DOHH2 (cell line): ENCODE results near the gene PEX5L.
A peak's percentile ranks its signal among the peaks of the same experiment; 100 is the strongest.

Source experiments
- H3F3A ChIP-seq: fragments of 200-600 bp; sonication (generic), shearing (Covaris generic); 2 replicates; pipeline ENCODE4 v1.6.0; 2016; ENCODE audit warnings: antibody characterized with exemption, mild to moderate bottlenecking; ENCODE audit not compliant: control insufficient read depth, insufficient read depth
- H3K27ac ChIP-seq: fragments of 200-600 bp; sonication (generic); 2 replicates; pipeline ENCODE4 v1.5.1; 2014; ENCODE audit warnings: low read depth, mild to moderate bottlenecking, low read length, moderate library complexity
- H3K27me3 ChIP-seq: fragments of 200-600 bp; sonication (generic); 2 replicates; pipeline ENCODE4 v1.6.1; 2014; ENCODE audit warnings: mild to moderate bottlenecking, low read length, mixed read lengths; ENCODE audit not compliant: control insufficient read depth
- H3K36me3 ChIP-seq: fragments of 200-600 bp; sonication (generic); 2 replicates; pipeline ENCODE4 v1.6.1; 2014; ENCODE audit warnings: mild to moderate bottlenecking, low read length, moderate library complexity, mixed read lengths; ENCODE audit not compliant: control insufficient read depth
- H3K4me1 ChIP-seq: fragments of 200-600 bp; sonication (generic); 2 replicates; pipeline ENCODE4 v1.6.1; 2014; ENCODE audit warnings: mild to moderate bottlenecking, low read length, mixed read lengths; ENCODE audit not compliant: control insufficient read depth
- H3K4me2 ChIP-seq: fragments of 200-600 bp; sonication (generic); 2 replicates; pipeline ENCODE4 v1.6.0; 2014; ENCODE audit warnings: mild to moderate bottlenecking, low read length, moderate library complexity
- H3K4me3 ChIP-seq: fragments of 200-600 bp; sonication (generic); 2 replicates; pipeline ENCODE4 v1.5.1; 2014; ENCODE audit warnings: mild to moderate bottlenecking, low read length, mixed read lengths
- H3K79me2 ChIP-seq: fragments of 200-600 bp; sonication (generic); 2 replicates; pipeline ENCODE4 v1.6.1; 2014; ENCODE audit warnings: mild to moderate bottlenecking, low read length, mixed read lengths; ENCODE audit not compliant: control insufficient read depth
- H3K9me2 ChIP-seq: fragments of 200-600 bp; sonication (generic); replicated peaks from 2 replicates; pipeline ENCODE4 v1.6.1; 2014; ENCODE audit warnings: mild to moderate bottlenecking, low read length, mixed read lengths; ENCODE audit not compliant: control insufficient read depth
- H3K9me3 ChIP-seq: fragments of 200-600 bp; sonication (generic); 2 replicates; pipeline ENCODE4 v1.6.1; 2014; ENCODE audit warnings: antibody characterized with exemption, low read length, mixed read lengths; ENCODE audit not compliant: control insufficient read depth, insufficient read depth
- H4K20me1 ChIP-seq: fragments of 200-600 bp; sonication (generic); 2 replicates; pipeline ENCODE4 v1.6.0; 2014; ENCODE audit warnings: low read depth, mild to moderate bottlenecking, antibody characterized with exemption, low read length, moderate library complexity; ENCODE audit not compliant: control insufficient read depth, insufficient read depth
- CTCF ChIP-seq: fragments of 200-600 bp; sonication (generic); IDR thresholded peaks from one replicate; pipeline ENCODE4 v1.5.1; 2014; ENCODE audit warnings: antibody characterized with exemption, mild to moderate bottlenecking, low read depth, low read length; ENCODE audit not compliant: poor library complexity, severe bottlenecking
- EZH2phosphoT487 ChIP-seq: fragments of 200-600 bp; sonication (generic); IDR thresholded peaks from 2 replicates; pipeline ENCODE4 v1.6.1; 2017; ENCODE audit warnings: borderline replicate concordance, mild to moderate bottlenecking, antibody characterized with exemption, low read length, moderate library complexity, mixed read lengths

PEX5L gene

GRCh38 chr3:179760944-179761343 is 275.8 kb downstream of the PEX5L start:
- H3K9me2 ChIP-seq: no peaks in the 10 kb centered on the region
- no peaks in the 10 kb centered on the region for H3F3A ChIP-seq
- no peaks in the 10 kb centered on the region for H3K4me1 ChIP-seq
- H3K36me3 ChIP-seq: peaks cover 57% of the 10 kb centered on the region
- TF ChIP-seq EZH2phosphoT487: no peak
- TF ChIP-seq CTCF: no peak
- no peaks in the 10 kb centered on the region for H4K20me1 ChIP-seq
- H3K4me3 ChIP-seq: no peak overlapping the region
- no peaks in the 10 kb centered on the region for H3K79me2 ChIP-seq
- H3K9me3 ChIP-seq: no peaks in the 10 kb centered on the region
- H3K27ac ChIP-seq: no peak overlapping the region
- no peaks in the 10 kb centered on the region for H3K27me3 ChIP-seq
- H3K4me2 ChIP-seq: no peak overlapping the region

- no peaks in the 10 kb centered on the region for H3K27me3 ChIP-seq
- peaks cover 39% of the 10 kb centered on the region for H3K36me3 ChIP-seq
- H3K4me1 ChIP-seq: no peaks in the 10 kb centered on the region
- no peaks in the 10 kb centered on the region for H3K9me2 ChIP-seq
- H3K4me3 ChIP-seq: no peak overlapping the region
- TF ChIP-seq CTCF: peak; percentile 64
- TF ChIP-seq EZH2phosphoT487: no peak
- no peaks in the 10 kb centered on the region for H4K20me1 ChIP-seq
- H3F3A ChIP-seq: no peaks in the 10 kb centered on the region
- no peak overlapping the region for H3K4me2 ChIP-seq
- no peak overlapping the region for H3K27ac ChIP-seq
- no peaks in the 10 kb centered on the region for H3K9me3 ChIP-seq
- no peaks in the 10 kb centered on the region for H3K79me2 ChIP-seq
These were observed 285.9 kb downstream of the PEX5L start for GRCh38 chr3:179750720-179751328.

DNA sequence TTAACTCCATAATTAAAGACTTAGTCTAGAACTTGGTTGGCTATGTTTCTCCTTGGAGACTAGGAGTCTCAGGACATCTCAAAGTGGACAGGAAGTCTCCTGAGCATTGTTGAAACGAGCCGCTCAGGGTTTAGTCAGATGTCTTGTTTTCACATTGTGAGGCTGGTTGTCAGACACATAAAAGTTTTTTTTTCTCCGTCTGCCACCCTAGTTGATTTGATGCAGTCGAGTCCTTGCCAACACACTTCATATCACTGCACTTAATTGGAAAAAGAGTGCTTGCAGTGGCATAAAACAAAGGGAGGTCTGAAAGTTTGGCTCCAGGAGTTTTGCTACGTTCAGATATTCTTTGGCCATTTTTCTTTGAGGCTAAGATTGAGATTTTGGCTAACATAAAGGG is 291.0 kb downstream of the PEX5L start:
- no peaks in the 10 kb centered on the region for H4K20me1 ChIP-seq
- TF ChIP-seq CTCF (no peak), EZH2phosphoT487 (no peak)
- no peak overlapping the region for H3K4me3 ChIP-seq
- no peaks in the 10 kb centered on the region for H3F3A ChIP-seq
- no peak overlapping the region for H3K27ac ChIP-seq
- no peak overlapping the region for H3K4me2 ChIP-seq
- no peaks in the 10 kb centered on the region for H3K9me3 ChIP-seq
- peaks cover 42% of the 10 kb centered on the region for H3K36me3 ChIP-seq
- no peaks in the 10 kb centered on the region for H3K4me1 ChIP-seq
- H3K27me3 ChIP-seq: no peaks in the 10 kb centered on the region
- H3K79me2 ChIP-seq: no peaks in the 10 kb centered on the region
- H3K9me2 ChIP-seq: no peaks in the 10 kb centered on the region
